ENCODE data around the gene STK11.

- TF ChIP-seq CTCF (IDR thresholded peaks at IDR 0.05) (no peak), EP300 (IDR thresholded peaks at IDR 0.05) (no peak), POLR2A (IDR thresholded peaks at IDR 0.05) (no peak), POLR2AphosphoS5 (IDR thresholded peaks at IDR 0.05) (no peak)
Observed at GRCh38 chr19:1182727-1183126, 22.9 kb upstream of the STK11 start.

Data from suprapubic skin (tissue), 4 donors.